HG03135 (cell line): ENCODE measurements around the gene DCLK2.
"Not testable (repeated sequence)": the region's sequence is repeated elsewhere in the genome, so short reads cannot be mapped to it uniquely, and the experiment has no call there.

Experiments
- ATAC-seq: cut with Tn5 transposase; IDR thresholded peaks from one replicate; pipeline ENCODE4 v1.9.1; 2021; ENCODE audit warnings: mild to moderate bottlenecking, moderate library complexity; ENCODE audit not compliant: unreplicated experiment

The DCLK2 gene

GRCh38 chr4:150145090-150145945 lies 67.1 kb downstream of the DCLK2 start:
- ATAC-seq = no peak

- no peak for ATAC-seq
Observed at GRCh38 chr4:150145946-150146340, 67.7 kb downstream of the DCLK2 start.

- no peak for ATAC-seq
Observed at GRCh38 chr4:150149381-150149780, 71.1 kb downstream of the DCLK2 start.

GRCh38 chr4:150150629-150151062 lies 72.4 kb downstream of the DCLK2 start:
- no peak for ATAC-seq

- ATAC-seq = no peak
Observed at GRCh38 chr4:150152766-150153165, 74.5 kb downstream of the DCLK2 start.

GRCh38 chr4:150155391-150155790 lies 77.1 kb downstream of the DCLK2 start:
- no peak for ATAC-seq

GRCh38 chr4:150156543-150156942 lies 78.3 kb downstream of the DCLK2 start:
- no peak for ATAC-seq

GRCh38 chr4:150158041-150158440 lies 79.8 kb downstream of the DCLK2 start:
- no peak for ATAC-seq

GRCh38 chr4:150160473-150160872 lies 82.2 kb downstream of the DCLK2 start:
- no peak for ATAC-seq

- ATAC-seq = no peak
Observed at GRCh38 chr4:150161109-150161508, 82.9 kb downstream of the DCLK2 start.

- ATAC-seq = not testable (repeated sequence)
Observed at GRCh38 chr4:150162020-150162419, 83.8 kb downstream of the DCLK2 start.

- no peak for ATAC-seq
Observed at GRCh38 chr4:150164055-150164454, 85.8 kb downstream of the DCLK2 start.

- ATAC-seq = no peak
Observed at GRCh38 chr4:150164956-150165629, 86.8 kb downstream of the DCLK2 start.

GRCh38 chr4:150167054-150167453 lies 88.8 kb downstream of the DCLK2 start:
- no peak for ATAC-seq

GRCh38 chr4:150173432-150173861 lies 95.2 kb downstream of the DCLK2 start:
- no peak for ATAC-seq

- ATAC-seq = no peak
Observed at GRCh38 chr4:150173982-150174398, 95.7 kb downstream of the DCLK2 start.

GRCh38 chr4:150176547-150176946 lies 98.3 kb downstream of the DCLK2 start:
- no peak for ATAC-seq

GRCh38 chr4:150178161-150178560 lies 99.9 kb downstream of the DCLK2 start:
- ATAC-seq = no peak

- ATAC-seq = no peak
Observed at GRCh38 chr4:150181536-150181935, 103.3 kb downstream of the DCLK2 start.

- no peak for ATAC-seq
Observed at GRCh38 chr4:150182794-150183193, 104.5 kb downstream of the DCLK2 start.

GRCh38 chr4:150185033-150185432 lies 106.8 kb downstream of the DCLK2 start:
- not testable (repeated sequence) for ATAC-seq

GRCh38 chr4:150192986-150193385 lies 114.7 kb downstream of the DCLK2 start:
- no peak for ATAC-seq
